Panc1 (cell line): Measurements from ENCODE around the gene TOP3A. TPM values are rescaled to one million over a fixed set of nuclear protein-coding genes. Genes with fewer than 3 reads are reported as not detected.

Source experiments
- ATAC-seq: fragments of 200-7000 bp; cut with Tn5 transposase; 2 replicates; pipeline ENCODE4 v1.9.1; 2020; ENCODE audit warnings: mild to moderate bottlenecking, moderate library complexity
- BruUV-seq: library from RNA; stranded (reverse); fragments of 400-500 nt; replicated peaks from 2 replicates; lab custom pipeline; 2021; lab: Mats Ljungman, UMichigan
- CTCF ChIA-PET: fragments of 300-600 bp; sonication (Branson Sonifier 250); formaldehyde crosslinking; loops from one replicate; lab custom pipeline; 2022; ENCODE audit warnings: antibody characterized with exemption; lab: Charles Lee
- POLR2A ChIA-PET: fragments of 300-600 bp; sonication (Branson Sonifier 250); formaldehyde crosslinking; loops from one replicate; lab custom pipeline; 2022; ENCODE audit warnings: antibody characterized with exemption; lab: Charles Lee
- DNase-seq: peaks from one replicate; pipeline ENCODE4 v3.0.0-alpha.2; 2010; ENCODE audit warnings: low read depth, low spot score
- H3K27ac ChIP-seq: 2 replicates; pipeline ENCODE4 v1.5.1; 2011; ENCODE audit warnings: mild to moderate bottlenecking, low read length, inconsistent platforms
- H3K27me3 ChIP-seq: fragments of 200-500 bp; sonication (Bioruptor generic); 2 replicates; pipeline ENCODE4 v1.6.0; 2014; ENCODE audit warnings: low read length, inconsistent platforms; ENCODE audit not compliant: control insufficient read depth, insufficient read depth
- H3K36me3 ChIP-seq: fragments of 200-500 bp; sonication (Bioruptor generic); 2 replicates; pipeline ENCODE4 v1.5.1; 2014; ENCODE audit warnings: inconsistent platforms, mild to moderate bottlenecking, low read length, moderate library complexity; ENCODE audit not compliant: control insufficient read depth, insufficient read depth
- H3K4me1 ChIP-seq: 2 replicates; pipeline ENCODE4 v1.5.1; 2011; ENCODE audit warnings: inconsistent platforms, mild to moderate bottlenecking, low read length, moderate library complexity; ENCODE audit not compliant: control insufficient read depth, insufficient read depth
- H3K4me3 ChIP-seq, 2 experiments: 2 replicates each; pipeline ENCODE4 v1.5.1; 2011 to 2012; ENCODE audit warnings: low read depth in 2 of 2, low read length in 2 of 2, mild to moderate bottlenecking in 2 of 2, inconsistent platforms in 1 of 2, moderate library complexity in 1 of 2
- H3K9me3 ChIP-seq: fragments of 200-500 bp; sonication (Bioruptor generic); 2 replicates; pipeline ENCODE4 v1.5.1; 2014; ENCODE audit warnings: low read depth, mild to moderate bottlenecking, inconsistent platforms, low read length, moderate library complexity; ENCODE audit not compliant: control insufficient read depth, insufficient read depth
- CTCF ChIP-seq: fragments of 450-650 bp; IDR thresholded peaks from 2 replicates; pipeline ENCODE4 v1.5.1; 2017; ENCODE audit warnings: mild to moderate bottlenecking
- POLR2AphosphoS5 ChIP-seq: IDR thresholded peaks from 2 replicates; pipeline ENCODE4 v1.6.1; 2012; ENCODE audit warnings: mild to moderate bottlenecking, low read depth, low read length, moderate library complexity
- REST ChIP-seq, 2 experiments: IDR thresholded peaks; 2 replicates each; pipeline ENCODE4 v1.6.1; 2011 to 2012; ENCODE audit warnings: low read depth in 2 of 2, control low read depth in 1 of 2, low read length in 1 of 2, mild to moderate bottlenecking in 1 of 2, moderate library complexity in 1 of 2; ENCODE audit not compliant: insufficient read depth in 1 of 2
- SIN3A ChIP-seq: IDR thresholded peaks from 2 replicates; pipeline ENCODE4 v1.6.1; 2012; ENCODE audit warnings: low read depth, mild to moderate bottlenecking, low read length, moderate library complexity, borderline replicate concordance; ENCODE audit not compliant: insufficient read depth
- TCF7L2 ChIP-seq: IDR thresholded peaks from 2 replicates; pipeline ENCODE4 v1.6.1; 2011; ENCODE audit warnings: mild to moderate bottlenecking, low read depth, low read length, inconsistent platforms
- in situ Hi-C: cut with HindIII; loops from 2 replicates; pipeline ENCODE4 v1.10.0; 2016; ENCODE audit warnings: low sequenced_read_pairs, low pct_unique_long_range_greater_than_20kb
- intact Hi-C: fragments of 100-400 bp; cut with micrococcal nuclease; formaldehyde crosslinking; loops from one replicate; pipeline ENCODE4 v1.10.0; 2022; ENCODE audit not compliant: unreplicated experiment
- total RNA-seq: library from RNA; stranded (reverse); gene quantifications from one replicate; pipeline ENCODE4 v1.2.1, GENCODE V29; 2021; ENCODE audit not compliant: unreplicated experiment

Gene TOP3A
- total RNA-seq, 1 experiment from 2014 or later = 49.3 TPM

- no peaks in the 10 kb centered on the region for H3K27me3 ChIP-seq
- no peak overlapping the region; the same call in 1 of the 2 replicates for H3K27ac ChIP-seq
- DNase-seq (no peak), ATAC-seq (no peak)
- H3K9me3 ChIP-seq = no peaks in the 10 kb centered on the region
- peaks cover 11% of the 10 kb centered on the region for H3K4me1 ChIP-seq
- no peak for TF ChIP-seq TCF7L2
- no peak for TF ChIP-seq REST (IDR thresholded peaks at IDR 0.05; ENCODE audit: insufficient read depth in 1 of 2, low read depth in 2 of 2, low read length in 1 of 2)
- no peak for TF ChIP-seq CTCF
- no peak for TF ChIP-seq SIN3A
- TF ChIP-seq POLR2AphosphoS5 = no peak
- POLR2A ChIA-PET = interaction anchor here (0.8 kb wide), 1 partner anchor 9 kb away, joined by 3 read pairs; no protein-coding TSS in a partner anchor
- in situ Hi-C loops (no loop called here), intact Hi-C loops (no loop called here)
- H3K4me3 ChIP-seq = peak overlapping the region in 1 of 2 experiments; percentile 88; a peak in 1 of 4 replicates
- CTCF ChIA-PET = no interaction called here
- BruUV-seq = no TSS peak
- H3K36me3 ChIP-seq = peaks cover 3% of the 10 kb centered on the region; the same call in 1 of the 2 replicates
Measured at GRCh38 chr17:18256776-18257175, 58.0 kb downstream of the TOP3A start.

GRCh38 chr17:18256351-18256750 lies 58.4 kb downstream of the TOP3A start:
- H3K27ac ChIP-seq = no peak overlapping the region
- no TSS peak for BruUV-seq
- TF ChIP-seq SIN3A (no peak), TCF7L2 (no peak), CTCF (no peak), REST (IDR thresholded peaks at IDR 0.05; ENCODE audit: insufficient read depth in 1 of 2, low read depth in 2 of 2, low read length in 1 of 2) (no peak), POLR2AphosphoS5 (no peak)
- peaks cover 9% of the 10 kb centered on the region for H3K4me1 ChIP-seq
- ChIA-PET POLR2A (interaction anchor here (0.7 to 0.8 kb wide), 2 partner anchors 9 to 28 kb away, joined by 3 to 4 read pairs; no protein-coding TSS in a partner anchor), CTCF (no interaction called here)
- DNase-seq (no peak), ATAC-seq (no peak)
- no peak overlapping the region for H3K4me3 ChIP-seq
- intact Hi-C loops (no loop called here), in situ Hi-C loops (no loop called here)
- H3K36me3 ChIP-seq = peaks cover 3% of the 10 kb centered on the region; the same call in 1 of the 2 replicates
- no peaks in the 10 kb centered on the region for H3K9me3 ChIP-seq
- no peaks in the 10 kb centered on the region for H3K27me3 ChIP-seq
